Stomach (tissue), 9 donors: ENCODE results near the gene TMEM150A. TPM values are rescaled to one million over a fixed set of nuclear protein-coding genes. Genes with fewer than 3 reads are reported as not detected.

Experiments used
- DNase-seq, 2 donors: peaks; one replicate each; pipeline versions ENCODE4 v3.0.0 to v3.0.0-alpha.2; 2013 to 2019
- H3K27ac ChIP-seq, 5 donors: fragments of 200-600 bp in 4 of 5; sonication (generic) in 4 of 5; one replicate each; pipeline ENCODE4 v1.5.1; 2013 to 2019; ENCODE audit warnings: mild to moderate bottlenecking in 1 of 5, moderate library complexity in 1 of 5
- H3K27me3 ChIP-seq, 3 donors: fragments of 200-600 bp; sonication (generic); one replicate each; pipeline ENCODE4 v1.5.1; 2017 to 2019; ENCODE audit warnings: mixed run types in 1 of 3
- H3K36me3 ChIP-seq, 4 donors: fragments of 200-600 bp; sonication (generic); 1 replicate in 3 of 4; 2 replicates in 1 of 4; pipeline ENCODE4 v1.5.1; 2016 to 2019
- H3K4me1 ChIP-seq, 4 donors: fragments of 200-600 bp; sonication (generic); one replicate each; pipeline ENCODE4 v1.5.1; 2016 to 2019
- H3K4me3 ChIP-seq, 4 donors: fragments of 200-600 bp; sonication (generic) in 3 of 4; one replicate each; pipeline ENCODE4 v1.5.1; 2016 to 2019; ENCODE audit warnings: mild to moderate bottlenecking in 1 of 4
- H3K9me3 ChIP-seq, 4 donors: fragments of 200-600 bp; sonication (generic); one replicate each; pipeline ENCODE4 v1.5.1; 2016 to 2019
- EP300 ChIP-seq: sonication (generic); formaldehyde crosslinking; IDR thresholded peaks from one replicate; pipeline ENCODE4 v1.6.1; 2017; ENCODE audit warnings: antibody characterized with exemption
- POLR2A ChIP-seq, 4 donors: fragments of 450-650 bp; IDR thresholded peaks; one replicate each; pipeline ENCODE4 v1.6.1; 2016; ENCODE audit warnings: antibody characterized with exemption in 4 of 4, control low read depth in 2 of 4, mild to moderate bottlenecking in 1 of 4, moderate library complexity in 1 of 4
- POLR2AphosphoS5 ChIP-seq, 3 donors: sonication (generic); formaldehyde crosslinking; IDR thresholded peaks; one replicate each; pipeline ENCODE4 v1.6.1; 2016; ENCODE audit warnings: antibody characterized with exemption in 3 of 3
- whole genome bisulfite sequencing, 5 donors: extraction: QIAGEN DNeasy Blood & Tissue Kit in 3 of 5; methylation state at CpG; one replicate each; pipeline versions ENCODE4 v1.1.5 to v1.1.7; 2013 to 2018; 5-methylcytosine and 5-hydroxymethylcytosine counted together
- intact Hi-C: fragments of 100-400 bp; cut with DNase I; formaldehyde crosslinking; loops from one replicate; pipeline ENCODE4 v1.15.1; 2023; ENCODE audit warnings: low total_unique reads
- polyA plus RNA-seq, 3 donors: library from polyadenylated mRNA; stranded (reverse); fragments of 200-250 nt; gene quantifications; one replicate each; pipeline ENCODE4 v1.2.3, GENCODE V29; 2013
- total RNA-seq, 5 donors: library from RNA; depleted of rRNA; stranded (reverse); fragments of >200 nt; gene quantifications; one replicate each; pipeline versions ENCODE4 v1.1.0 to v1.2.3, GENCODE V29; 2014 to 2016
- TF ChIP-seq, protein P1 (sequence below), 7 experiments: fragments of 450-650 bp in 4 of 7; fragments of 200-600 bp in 3 of 7; sonication (generic) in 3 of 7; IDR thresholded peaks; one replicate each; pipeline ENCODE4 v1.5.1; 2016 to 2019; ENCODE audit warnings: antibody characterized with exemption in 7 of 7, control low read depth in 2 of 7, mild to moderate bottlenecking in 1 of 7
- donor health status: healthy with polysubstance abuse.
- donor health status: Bipolar disorder and iron deficiency.
- donor health status: healthy.

TMEM150A gene
- total and polyA plus RNA-seq, 8 donors: 5.0 to 62.4 (median 24.6) TPM; not detected in 1

DNA sequence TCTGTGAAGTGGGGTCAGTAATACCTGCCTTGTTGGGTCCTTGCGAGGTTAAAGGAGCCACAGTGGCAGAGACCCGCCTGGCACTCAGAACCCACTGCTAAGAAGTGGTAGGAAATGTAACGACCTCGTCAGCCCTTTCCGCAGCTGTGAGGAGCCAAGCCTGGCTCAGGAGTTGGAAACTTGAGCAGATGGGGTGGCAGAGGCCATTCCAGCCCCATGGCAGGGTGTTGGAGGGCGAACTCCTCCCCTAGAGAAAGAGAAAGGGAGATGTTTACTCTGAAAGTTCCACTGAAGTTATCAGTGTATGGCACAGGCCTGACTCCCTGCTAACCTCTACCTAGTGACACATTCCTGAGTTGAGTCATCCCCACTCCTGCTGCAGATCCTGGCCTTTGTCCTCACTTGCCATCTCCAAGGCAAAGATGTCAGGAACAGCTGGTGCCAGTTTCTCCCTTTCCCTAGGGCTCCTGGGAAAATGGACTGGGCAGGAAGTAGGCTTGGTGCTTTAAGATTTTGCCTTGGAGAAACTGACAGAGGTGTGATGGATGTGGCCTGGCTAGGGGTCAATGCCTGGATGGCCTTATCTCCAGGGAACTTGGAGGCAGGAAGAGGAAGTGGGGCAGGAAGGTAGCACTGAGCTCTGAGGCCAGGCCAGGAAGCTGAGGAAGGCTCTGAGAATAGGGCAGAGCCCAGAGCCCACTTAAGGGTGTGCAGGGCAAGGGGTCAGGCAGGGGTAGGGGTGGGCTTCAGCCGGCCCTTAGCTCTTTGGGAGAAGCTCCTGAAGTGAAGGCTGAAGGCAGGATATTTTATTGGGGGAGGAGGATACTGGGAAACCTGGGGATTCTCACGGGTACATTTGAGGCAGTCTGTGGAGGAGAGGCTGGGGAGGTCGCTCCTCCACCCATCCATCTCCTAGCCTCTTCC is 17.4 kb downstream of the TMEM150A start:
- intact Hi-C loops: no loop called here
- Histone ChIP-seq H3K36me3 (peaks cover 0 to 21% (median 8%) of the 10 kb centered on the region in 4 donors), H3K27ac (peak overlapping the region; percentile 87 to 94 (median 91)), H3K4me3 (peak overlapping the region; percentile 58 to 69 (median 62)), H3K4me1 (peaks cover 53 to 80% (median 74%) of the 10 kb centered on the region in 4 donors), H3K9me3 (no peaks in the 10 kb centered on the region), H3K27me3 (no peaks in the 10 kb centered on the region)
- WGBS, 5 donors: 18 to 32% (median 31%) methylated on average over 8 to 9 of the region's 9 CpGs
- TF ChIP-seq POLR2AphosphoS5 (IDR thresholded peaks at IDR 0.05) (peak; percentile 51 to 89 (median 75)), POLR2A (IDR thresholded peaks at IDR 0.05) (no peak)
- DNase-seq: peak; percentile 54 to 85

GRCh38 chr2:85584354-85584856 is 18.1 kb downstream of the TMEM150A start, which contains the start of gene VAMP5:
Gene VAMP5, plus strand, starts transcription at chr2:85584431. Its CDS starts 60 bp downstream, at chr2:85584491.
- Histone ChIP-seq H3K27ac (peak within 1 kb of the TSS; percentile 87 to 94 (median 91)), H3K4me1 (peaks cover 53 to 80% (median 74%) of the 10 kb centered on the region in 4 donors), H3K27me3 (no peaks in the 10 kb centered on the region), H3K36me3 (peaks cover 0 to 21% (median 8%) of the 10 kb centered on the region in 4 donors), H3K9me3 (no peaks in the 10 kb centered on the region), H3K4me3 (peak within 1 kb of the TSS; percentile 58 to 69 (median 62))
- 0 to 9% (median 4%) methylated on average over 15 to 52 of the region's 52 CpGs for WGBS, 5 donors
- TF ChIP-seq POLR2AphosphoS5 (IDR thresholded peaks at IDR 0.05) (peak; percentile 5 to 56 (median 45)), POLR2A (IDR thresholded peaks at IDR 0.05) (no peak)
- intact Hi-C loops: no loop called here
- DNase-seq: peak; percentile 53 to 81

- DNase-seq: no peak
- Histone ChIP-seq H3K9me3 (no peaks in the 10 kb centered on the region), H3K27me3 (no peaks in the 10 kb centered on the region), H3K4me1 (peaks cover 53 to 80% (median 74%) of the 10 kb centered on the region in 4 donors), H3K4me3 (peak overlapping the region; percentile 58 to 69 (median 62)), H3K27ac (peak overlapping the region; percentile 87 to 94 (median 91)), H3K36me3 (peaks cover 0 to 21% (median 8%) of the 10 kb centered on the region in 4 donors)
- intact Hi-C loops: no loop called here
- TF ChIP-seq POLR2AphosphoS5 (IDR thresholded peaks at IDR 0.05): peak in 1 of 3 donors; percentile 6
- TF ChIP-seq POLR2A (IDR thresholded peaks at IDR 0.05): no peak
- 25 to 64% (median 29%) methylated on average over 5 to 16 of the region's 16 CpGs for WGBS, 5 donors
Measured at GRCh38 chr2:85583667-85584353, 18.7 kb downstream of the TMEM150A start.

DNA sequence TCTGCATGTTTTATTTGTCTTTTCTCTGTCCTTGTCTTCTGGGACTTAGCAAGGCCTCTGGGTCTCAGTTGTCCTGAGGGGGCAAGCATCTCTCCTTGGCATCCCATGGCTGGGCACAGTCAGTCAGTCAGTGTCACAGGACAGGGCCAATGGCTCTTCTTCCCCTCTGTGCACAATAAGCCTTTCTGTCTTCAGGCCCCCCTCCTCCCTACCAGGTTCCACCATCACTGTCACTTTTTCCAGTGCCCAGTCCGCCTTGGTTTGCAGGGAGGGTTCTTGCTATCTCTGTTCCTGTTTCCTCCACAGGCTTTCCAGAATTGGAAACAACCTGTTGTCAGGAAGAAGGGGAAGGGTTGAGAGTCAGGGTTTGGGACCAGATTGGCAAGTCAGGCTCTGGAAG is 20.0 kb downstream of the TMEM150A start:
- no peak for DNase-seq
- intact Hi-C loops: no loop called here
- Histone ChIP-seq H3K27ac (peak overlapping the region in 1 of 5 donors; percentile 94), H3K4me1 (peaks cover 54 to 79% (median 72%) of the 10 kb centered on the region in 4 donors), H3K27me3 (no peaks in the 10 kb centered on the region), H3K9me3 (no peaks in the 10 kb centered on the region), H3K4me3 (no peak overlapping the region), H3K36me3 (peaks cover 0 to 21% (median 8%) of the 10 kb centered on the region in 4 donors)
- WGBS, 5 donors: 47 to 90% (median 71%) methylated on average over 1 of the region's 1 CpG
- TF ChIP-seq, protein P1, sequence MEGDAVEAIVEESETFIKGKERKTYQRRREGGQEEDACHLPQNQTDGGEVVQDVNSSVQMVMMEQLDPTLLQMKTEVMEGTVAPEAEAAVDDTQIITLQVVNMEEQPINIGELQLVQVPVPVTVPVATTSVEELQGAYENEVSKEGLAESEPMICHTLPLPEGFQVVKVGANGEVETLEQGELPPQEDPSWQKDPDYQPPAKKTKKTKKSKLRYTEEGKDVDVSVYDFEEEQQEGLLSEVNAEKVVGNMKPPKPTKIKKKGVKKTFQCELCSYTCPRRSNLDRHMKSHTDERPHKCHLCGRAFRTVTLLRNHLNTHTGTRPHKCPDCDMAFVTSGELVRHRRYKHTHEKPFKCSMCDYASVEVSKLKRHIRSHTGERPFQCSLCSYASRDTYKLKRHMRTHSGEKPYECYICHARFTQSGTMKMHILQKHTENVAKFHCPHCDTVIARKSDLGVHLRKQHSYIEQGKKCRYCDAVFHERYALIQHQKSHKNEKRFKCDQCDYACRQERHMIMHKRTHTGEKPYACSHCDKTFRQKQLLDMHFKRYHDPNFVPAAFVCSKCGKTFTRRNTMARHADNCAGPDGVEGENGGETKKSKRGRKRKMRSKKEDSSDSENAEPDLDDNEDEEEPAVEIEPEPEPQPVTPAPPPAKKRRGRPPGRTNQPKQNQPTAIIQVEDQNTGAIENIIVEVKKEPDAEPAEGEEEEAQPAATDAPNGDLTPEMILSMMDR (IDR thresholded peaks at IDR 0.05): no peak
- TF ChIP-seq POLR2A (IDR thresholded peaks at IDR 0.05): no peak
- TF ChIP-seq POLR2AphosphoS5 (IDR thresholded peaks at IDR 0.05): no peak
- no peak for TF ChIP-seq EP300

DNA sequence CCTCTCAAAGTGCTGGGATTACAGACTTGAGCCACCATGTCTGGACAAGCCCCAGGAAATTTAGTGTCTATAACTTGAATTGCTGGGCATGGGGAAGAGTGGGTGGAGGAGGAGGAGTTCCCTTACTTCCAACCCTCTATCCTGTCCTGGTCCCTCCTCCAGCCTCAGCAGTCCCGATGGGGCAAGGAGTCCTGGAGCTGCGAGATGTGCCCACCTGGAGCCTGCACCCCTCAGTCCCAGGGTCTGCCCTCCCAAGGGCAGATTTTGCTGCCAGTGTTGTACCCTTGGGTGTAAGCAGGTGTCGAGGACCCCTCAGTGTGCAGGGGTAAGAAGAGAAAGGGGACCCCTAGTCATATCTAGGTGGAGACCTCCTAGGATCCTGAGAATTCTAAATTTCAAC is 22.3 kb downstream of the TMEM150A start:
- TF ChIP-seq EP300 (no peak), POLR2A (IDR thresholded peaks at IDR 0.05) (no peak), POLR2AphosphoS5 (IDR thresholded peaks at IDR 0.05) (no peak)
- TF ChIP-seq, protein P1 (IDR thresholded peaks at IDR 0.05): no peak
- H3K9me3 ChIP-seq: no peaks in the 10 kb centered on the region
- H3K36me3 ChIP-seq: peaks cover 0 to 21% (median 8%) of the 10 kb centered on the region in 4 donors
- no peak for DNase-seq
- WGBS, 5 donors: 89 to 96% (median 89%) methylated on average over 3 of the region's 3 CpGs
- H3K4me3 ChIP-seq: no peak overlapping the region
- H3K4me1 ChIP-seq: peaks cover 36 to 66% (median 52%) of the 10 kb centered on the region in 4 donors
- intact Hi-C loops: no loop called here
- peak overlapping the region in 3 of 5 donors; percentile 79 to 91 (median 90) for H3K27ac ChIP-seq
- no peaks in the 10 kb centered on the region for H3K27me3 ChIP-seq
